Epithelial cell of proximal tubule (primary cell): ENCODE data around the gene KRT8. TPM values are rescaled to one million over a fixed set of nuclear protein-coding genes. Genes with fewer than 3 reads are reported as not detected.

ENCODE experiments used
- DNase-seq: peaks from one replicate; pipeline ENCODE4 v3.0.0-alpha.2; 2011; ENCODE audit warnings: low read depth
- H3K4me3 ChIP-seq: 2 replicates; pipeline ENCODE4 v1.5.1; 2011; ENCODE audit warnings: low read depth, mild to moderate bottlenecking, low read length
- total RNA-seq: library from RNA; depleted of rRNA; stranded (reverse); fragments of >200 nt; gene quantifications from 2 replicates; pipeline ENCODE4 v1.2.3, GENCODE V29; 2015
- TF ChIP-seq, protein P1 (sequence below): conservative IDR thresholded peaks from 2 replicates; pipeline ENCODE4 v1.5.1; 2012; ENCODE audit warnings: low read depth, mild to moderate bottlenecking, low read length

Gene KRT8
- total RNA-seq, 1 donor from 2014 or later, result 1,207 TPM

DNA sequence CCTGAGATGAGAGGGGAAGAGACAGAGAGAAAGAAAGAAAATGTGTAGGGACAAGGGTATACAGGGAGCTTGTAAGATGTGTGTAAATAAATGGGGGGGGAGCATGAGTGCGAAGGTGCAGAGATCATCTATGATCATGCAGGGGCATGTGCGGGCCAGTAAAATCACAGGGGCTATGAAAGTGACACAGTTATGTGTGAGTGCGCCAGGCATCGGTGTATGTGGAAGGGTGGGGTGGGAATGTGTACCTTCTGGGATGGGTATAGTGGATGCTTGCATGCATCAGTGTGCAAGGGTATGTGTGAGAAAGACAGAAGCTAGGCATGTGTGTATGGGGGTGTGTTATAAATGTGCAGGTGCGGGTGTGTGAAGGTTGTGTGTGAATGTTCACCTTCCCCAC is 37.7 kb downstream of the KRT8 start:
- no peak overlapping the region for H3K4me3 ChIP-seq
- TF ChIP-seq, protein P1, sequence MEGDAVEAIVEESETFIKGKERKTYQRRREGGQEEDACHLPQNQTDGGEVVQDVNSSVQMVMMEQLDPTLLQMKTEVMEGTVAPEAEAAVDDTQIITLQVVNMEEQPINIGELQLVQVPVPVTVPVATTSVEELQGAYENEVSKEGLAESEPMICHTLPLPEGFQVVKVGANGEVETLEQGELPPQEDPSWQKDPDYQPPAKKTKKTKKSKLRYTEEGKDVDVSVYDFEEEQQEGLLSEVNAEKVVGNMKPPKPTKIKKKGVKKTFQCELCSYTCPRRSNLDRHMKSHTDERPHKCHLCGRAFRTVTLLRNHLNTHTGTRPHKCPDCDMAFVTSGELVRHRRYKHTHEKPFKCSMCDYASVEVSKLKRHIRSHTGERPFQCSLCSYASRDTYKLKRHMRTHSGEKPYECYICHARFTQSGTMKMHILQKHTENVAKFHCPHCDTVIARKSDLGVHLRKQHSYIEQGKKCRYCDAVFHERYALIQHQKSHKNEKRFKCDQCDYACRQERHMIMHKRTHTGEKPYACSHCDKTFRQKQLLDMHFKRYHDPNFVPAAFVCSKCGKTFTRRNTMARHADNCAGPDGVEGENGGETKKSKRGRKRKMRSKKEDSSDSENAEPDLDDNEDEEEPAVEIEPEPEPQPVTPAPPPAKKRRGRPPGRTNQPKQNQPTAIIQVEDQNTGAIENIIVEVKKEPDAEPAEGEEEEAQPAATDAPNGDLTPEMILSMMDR, result no peak
- DNase-seq, result no peak

DNA sequence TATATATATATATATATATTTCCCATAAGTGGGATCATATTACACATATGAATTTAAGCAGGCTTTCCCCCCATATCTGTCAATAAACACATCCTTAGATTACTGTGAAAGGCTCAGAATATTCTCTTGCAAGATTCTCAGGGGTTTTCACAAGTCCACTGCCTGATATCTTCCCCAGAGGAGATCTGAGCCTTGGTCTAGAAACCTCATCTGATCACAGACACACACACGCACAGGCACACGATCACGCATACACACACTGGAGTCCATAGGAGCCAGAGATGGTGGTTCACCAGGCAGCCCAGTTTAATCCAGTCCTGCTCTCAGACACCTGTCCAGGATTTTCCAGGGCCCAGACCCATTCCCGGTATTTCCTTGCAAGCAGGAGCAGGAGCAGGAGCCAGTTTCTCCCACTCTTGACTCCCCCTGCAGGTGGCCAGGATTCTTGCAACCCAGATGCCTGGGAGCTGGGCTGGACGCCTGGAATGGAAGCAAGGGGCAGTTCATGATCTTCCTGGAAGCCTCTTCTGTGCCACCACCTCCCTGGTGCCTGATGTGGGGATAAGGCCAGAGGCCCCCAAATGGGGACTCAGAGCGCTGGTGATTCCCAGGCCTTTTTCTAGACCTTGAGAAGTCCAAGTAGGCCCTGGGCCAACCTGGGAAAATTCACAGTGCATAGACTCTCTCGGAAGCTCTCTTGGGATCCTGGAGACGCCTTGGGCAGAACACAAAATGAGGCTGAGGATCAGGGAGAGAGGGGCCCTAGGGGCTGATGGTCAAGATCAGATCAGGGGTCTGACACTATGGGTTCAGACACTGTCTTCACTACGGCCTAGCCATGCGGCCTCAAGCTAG is 39.6 kb downstream of the KRT8 start:
- TF ChIP-seq, protein P1, result peak; percentile 87
- DNase-seq, result no peak
- H3K4me3 ChIP-seq, result no peak overlapping the region

DNA sequence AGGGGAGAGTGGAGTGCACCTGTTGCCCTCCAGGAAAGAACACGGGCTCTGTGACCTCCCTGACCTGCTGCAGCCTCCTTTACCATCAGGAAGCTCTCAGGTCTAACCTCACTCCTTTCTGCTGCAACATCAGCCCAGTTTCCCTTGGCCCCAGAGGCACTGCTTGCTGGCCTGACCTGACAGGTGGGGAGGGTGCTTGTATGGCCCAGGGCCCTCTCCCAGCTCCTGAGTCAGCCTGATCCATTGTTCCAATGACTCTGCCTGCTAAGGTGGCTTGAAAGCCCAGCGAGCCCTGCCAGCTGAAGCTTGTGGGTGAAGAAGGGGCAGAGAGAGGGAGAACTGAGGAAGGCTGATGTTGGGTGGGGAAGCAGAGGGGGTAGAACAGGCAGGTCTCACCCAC is 42.9 kb downstream of the KRT8 start:
- H3K4me3 ChIP-seq, result no peak overlapping the region
- DNase-seq, result no peak
- TF ChIP-seq, protein P1, result no peak

DNA sequence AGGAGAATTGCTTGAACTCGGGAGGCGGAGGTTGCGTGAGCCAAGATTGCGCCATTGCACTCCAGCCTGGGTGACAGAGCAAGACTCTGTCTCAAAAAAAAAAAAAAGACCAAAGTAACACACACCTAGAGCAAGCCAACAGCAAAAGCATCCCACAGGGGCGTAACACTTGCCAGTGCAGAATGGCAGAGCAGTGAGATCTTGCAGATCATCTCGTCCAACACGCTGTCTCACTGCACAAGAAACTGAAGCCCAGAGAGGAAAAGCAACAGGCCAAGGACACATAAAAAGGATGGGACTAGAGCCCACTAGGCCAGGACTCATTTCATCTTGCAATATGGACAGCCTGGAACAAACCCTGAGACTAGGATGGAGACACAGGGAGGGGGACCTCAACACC is 43.4 kb downstream of the KRT8 start:
- no peak overlapping the region for H3K4me3 ChIP-seq
- no peak for DNase-seq
- TF ChIP-seq, protein P1, result no peak

DNA sequence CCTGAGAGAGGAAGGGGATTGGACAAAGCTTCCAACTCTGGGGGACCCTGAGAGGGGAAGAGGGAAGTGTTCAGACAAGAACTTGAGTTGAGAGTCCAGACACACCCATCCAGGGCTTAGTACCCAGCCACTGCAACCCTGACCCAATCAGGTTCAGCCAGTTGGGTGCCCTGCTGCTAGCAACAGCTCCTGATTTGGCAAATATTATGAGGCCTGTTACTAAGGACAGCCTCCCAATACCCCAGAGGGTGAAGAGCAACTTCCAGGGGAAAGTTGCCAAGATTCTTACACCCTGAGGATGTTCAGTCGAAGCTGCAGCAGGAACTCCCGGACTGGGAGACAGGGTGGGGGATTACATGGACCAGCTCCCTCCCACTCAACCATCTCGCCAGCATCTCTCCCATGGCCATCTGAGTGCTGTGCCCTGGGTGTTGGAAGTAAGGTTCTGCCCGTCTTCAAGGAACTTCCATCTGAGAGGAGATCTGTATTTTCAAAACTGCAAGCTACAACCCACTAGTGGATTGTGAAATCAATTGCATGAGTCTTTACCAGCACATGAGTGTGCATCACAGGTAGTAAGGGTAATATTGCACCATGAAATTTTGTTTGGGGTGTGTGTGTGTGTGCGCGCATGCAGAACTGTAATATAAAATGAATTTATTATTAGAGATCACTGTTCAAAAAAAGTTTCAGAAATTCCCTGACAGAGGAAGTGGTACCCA is 44.6 kb downstream of the KRT8 start:
- H3K4me3 ChIP-seq, result no peak overlapping the region
- DNase-seq, result no peak
- TF ChIP-seq, protein P1, result no peak

DNA sequence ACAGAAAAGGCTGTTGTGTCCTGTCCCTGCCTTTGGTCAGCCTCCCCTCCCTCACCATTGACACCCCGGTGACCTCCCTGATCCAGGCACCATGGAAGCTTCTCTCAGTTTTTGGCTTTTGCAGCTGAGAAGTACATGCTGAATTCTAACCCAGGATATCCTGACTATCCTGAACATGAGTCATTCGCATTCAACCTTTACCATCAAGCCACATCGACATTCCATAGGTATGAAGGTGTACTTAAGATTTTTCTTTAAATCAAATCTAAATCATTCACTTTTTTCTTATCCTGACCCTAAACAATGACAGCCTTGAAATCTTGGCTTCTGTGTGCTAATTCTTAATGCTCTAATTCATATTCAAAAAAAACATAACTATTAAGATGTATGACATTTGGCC is 47.4 kb downstream of the KRT8 start:
- no peak for DNase-seq
- TF ChIP-seq, protein P1, result no peak
- H3K4me3 ChIP-seq, result no peak overlapping the region
